GM18499 (cell line): Measurements from ENCODE around the gene TACC2.
A peak's percentile ranks its signal among the peaks of the same experiment; 100 is the strongest.

Source experiments
- ATAC-seq: cut with Tn5 transposase; IDR thresholded peaks from one replicate; pipeline ENCODE4 v1.9.1; 2021; ENCODE audit warnings: moderate number of reproducible peaks; ENCODE audit not compliant: insufficient read depth, unreplicated experiment

The TACC2 gene

DNA sequence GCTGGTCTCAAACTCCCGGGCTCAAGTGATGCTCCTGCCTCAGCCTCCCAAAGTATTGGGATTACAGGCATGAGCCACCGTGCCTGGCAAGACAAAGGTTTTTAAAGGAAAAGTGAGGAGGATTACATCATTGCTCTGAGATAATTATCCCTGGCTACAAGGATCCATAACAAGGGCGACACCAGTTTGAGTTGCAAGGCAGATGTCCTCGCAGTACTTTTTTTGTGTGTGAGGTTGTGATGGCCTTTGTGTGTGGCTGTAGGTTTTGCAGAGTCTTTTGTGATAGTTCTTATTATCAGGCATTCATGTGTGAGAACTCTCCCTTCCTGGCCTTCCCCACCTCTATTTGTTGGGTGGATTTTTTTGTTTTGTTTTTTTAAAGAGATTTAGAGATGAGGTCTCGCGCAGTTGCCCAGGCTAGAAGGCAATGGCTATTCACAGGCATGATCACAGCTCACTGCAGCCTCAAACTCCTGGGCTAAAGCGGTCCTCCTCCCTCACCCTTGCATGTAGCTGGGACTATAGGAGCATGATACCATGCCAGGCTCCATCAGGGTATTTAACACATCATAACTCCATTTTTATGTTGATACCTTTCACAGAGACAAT lies 292.2 kb downstream of the TACC2 start:
- ATAC-seq, result no peak

- ATAC-seq, result no peak
Observed at GRCh38 chr10:122281751-122282150, 292.8 kb downstream of the TACC2 start.

DNA sequence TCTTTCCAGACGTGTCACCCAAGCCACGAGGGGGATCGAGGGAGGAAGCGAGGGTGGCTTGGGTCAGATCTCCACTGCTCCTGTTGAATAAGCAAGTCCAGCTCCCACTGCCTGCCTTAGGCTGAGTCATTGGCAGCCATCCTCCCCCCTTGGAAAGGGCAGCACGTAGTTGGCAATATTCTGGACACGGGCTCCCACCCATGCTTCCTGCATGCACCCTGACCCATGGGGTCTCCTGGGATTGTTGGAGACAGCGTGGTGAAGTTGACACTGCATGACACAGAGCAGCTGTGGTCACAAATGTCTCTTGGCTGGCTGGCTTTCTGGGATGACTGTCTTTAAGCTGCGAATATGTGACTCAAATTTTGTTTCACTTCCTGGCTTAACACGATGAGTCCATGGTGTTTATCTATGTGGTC lies 293.3 kb downstream of the TACC2 start:
- no peak for ATAC-seq

DNA sequence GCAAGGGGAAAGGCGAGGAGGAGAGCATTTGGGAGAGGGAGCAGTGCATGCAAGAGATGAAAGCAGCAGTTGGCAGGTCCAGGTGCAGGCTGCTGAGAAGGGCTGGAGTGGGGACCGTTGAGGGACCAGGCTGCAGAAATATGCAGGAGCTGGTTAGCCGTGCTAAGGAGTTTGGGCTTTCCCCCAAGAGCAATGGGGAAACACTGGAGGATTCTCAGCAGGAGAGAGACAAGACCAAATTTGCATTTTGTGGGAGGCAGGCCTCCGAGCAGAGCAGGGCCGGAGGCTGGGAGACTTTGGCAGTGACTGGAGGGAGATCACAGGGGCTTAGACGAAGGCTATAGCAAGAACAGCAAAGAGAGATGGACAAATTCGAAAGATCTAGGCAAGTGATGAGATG lies 293.9 kb downstream of the TACC2 start:
- ATAC-seq, result no peak

DNA sequence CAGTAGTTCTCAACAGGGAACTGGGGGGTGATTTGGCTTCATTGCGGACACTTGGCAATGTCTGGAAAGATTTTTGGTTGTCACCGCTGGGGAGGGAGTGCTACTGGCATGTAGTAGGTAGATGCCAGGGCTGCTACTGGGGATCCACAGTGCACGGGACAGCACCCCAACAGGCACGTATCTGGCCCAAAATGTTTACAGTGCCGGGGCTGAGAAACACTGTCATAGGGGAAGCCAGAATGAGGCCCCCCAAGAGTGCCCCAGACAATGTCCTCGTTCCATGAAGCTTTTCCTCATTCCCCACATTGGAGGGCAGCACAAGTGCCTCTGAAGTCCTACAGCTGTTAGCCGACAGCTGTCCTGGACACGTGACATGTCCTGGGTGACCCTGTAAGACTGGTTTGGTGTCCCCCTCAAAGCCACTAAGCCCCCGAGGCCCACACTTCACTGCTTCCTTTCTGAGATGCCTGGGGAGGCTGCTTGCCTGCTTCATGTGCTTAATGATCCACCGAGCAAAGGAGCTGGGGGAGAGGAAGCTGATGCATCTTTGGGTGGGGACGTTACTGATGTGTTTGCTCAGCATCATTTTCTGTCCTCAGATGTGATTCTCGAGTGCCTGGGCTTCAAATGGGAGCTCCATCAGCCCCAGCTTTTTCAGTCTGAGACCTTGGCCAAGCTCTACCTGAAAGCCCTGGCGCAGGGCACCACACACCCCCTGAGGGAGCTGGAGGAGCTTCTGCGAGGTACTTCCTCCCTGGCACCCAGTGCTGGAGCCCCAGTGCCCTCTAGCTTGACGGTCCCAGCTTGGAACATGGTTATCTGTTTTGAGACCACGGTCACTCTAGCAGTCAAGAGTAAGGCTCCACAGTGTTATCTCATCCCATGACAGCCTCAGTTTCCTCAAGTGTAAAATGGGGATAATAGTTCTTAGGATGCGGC lies 296.8 kb downstream of the TACC2 start:
- ATAC-seq, result no peak

DNA sequence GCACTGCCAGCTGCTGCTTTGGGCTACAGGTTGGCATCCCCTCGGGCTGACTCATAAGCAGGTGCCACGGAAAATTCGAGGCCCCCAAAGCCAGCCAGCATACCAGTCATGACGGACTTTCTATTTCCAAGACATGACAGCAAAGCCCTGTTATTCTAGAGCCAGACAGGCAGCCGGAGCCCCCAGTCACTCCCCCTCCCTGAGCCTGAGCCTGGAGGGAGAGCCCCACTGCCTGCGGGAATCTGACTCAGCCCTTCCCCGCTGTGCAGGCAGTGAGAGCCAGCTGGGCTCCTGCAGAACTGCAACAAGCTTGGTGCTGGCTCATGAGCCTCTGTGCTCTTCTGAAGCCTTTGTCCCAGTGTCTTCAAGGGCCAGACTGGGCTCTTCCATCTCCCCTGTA lies 297.9 kb downstream of the TACC2 start:
- ATAC-seq, result no peak

DNA sequence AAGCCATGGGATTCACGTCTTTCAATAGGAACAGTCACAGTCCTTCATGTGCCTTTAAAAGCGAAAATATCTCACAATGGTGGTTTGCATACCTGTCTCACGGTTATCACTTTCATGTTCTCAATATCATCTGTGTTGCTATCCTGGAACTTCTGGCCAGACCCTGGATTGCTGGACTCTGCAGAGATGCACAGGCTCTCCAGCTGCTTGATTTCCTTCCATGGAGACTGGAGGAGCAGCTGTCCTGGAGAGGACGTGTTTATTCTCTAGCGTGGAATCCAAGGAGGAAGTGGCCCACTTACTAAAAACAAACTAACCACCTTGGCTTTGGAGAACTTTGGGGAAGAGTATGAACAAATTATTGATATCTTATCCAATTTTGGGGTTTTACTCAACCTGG lies 298.6 kb downstream of the TACC2 start:
- ATAC-seq, result no peak

- no peak for ATAC-seq
Observed at GRCh38 chr10:122288262-122288661, 299.3 kb downstream of the TACC2 start.

DNA sequence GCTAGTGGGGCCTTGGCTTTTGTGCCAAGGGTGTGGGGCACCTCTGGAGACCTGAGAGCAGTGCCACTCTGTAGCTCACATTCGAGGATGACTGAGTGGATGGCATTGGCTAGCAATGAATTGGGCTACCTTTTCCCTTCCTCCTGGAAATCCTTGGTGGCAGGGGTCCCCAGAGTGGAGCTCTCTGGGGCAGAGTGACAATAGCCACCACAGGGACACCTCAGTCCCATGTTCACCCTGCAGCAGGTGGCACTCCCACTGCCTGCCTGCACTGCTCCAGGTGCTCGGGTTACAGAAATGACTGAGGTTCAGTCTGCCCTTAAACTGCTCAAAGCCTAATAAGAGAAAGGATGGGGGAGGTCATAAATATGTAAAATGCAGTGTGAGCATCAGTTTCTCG lies 300.0 kb downstream of the TACC2 start:
- ATAC-seq, result no peak

- ATAC-seq, result no peak
Observed at GRCh38 chr10:122290334-122290733, 301.4 kb downstream of the TACC2 start.

DNA sequence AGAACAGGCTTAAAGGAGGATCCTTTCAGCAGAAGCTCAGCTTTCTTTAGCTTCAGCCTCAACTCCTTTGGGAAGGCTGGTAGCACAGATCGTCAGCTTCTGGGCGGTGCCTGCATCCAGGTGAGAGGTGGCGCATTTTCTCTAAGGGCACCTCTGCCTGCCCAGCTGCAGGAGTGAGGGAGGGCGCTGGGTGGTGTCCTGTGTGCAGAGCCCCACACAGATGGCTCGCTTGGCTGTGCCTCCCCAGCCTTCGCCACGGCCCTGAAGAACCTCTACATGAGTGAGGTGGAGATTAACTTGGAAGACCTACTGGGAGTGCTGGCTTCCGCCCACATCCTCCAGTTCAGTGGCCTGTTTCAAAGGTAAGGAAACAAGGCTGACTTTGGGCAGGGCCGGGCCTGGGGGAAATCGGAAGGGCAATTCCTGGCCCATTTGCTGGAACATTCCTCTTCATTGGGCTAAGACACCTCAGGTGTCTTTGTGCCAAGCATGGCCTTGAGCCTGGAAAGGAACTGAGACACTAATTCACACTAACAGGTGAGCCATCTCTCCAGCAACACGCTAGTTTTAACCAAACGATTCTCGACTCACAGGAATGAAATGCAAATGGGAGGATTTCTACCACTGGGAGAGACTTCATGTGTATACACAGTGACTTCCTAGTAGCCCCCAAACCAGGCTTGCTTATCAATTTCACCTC lies 302.0 kb downstream of the TACC2 start:
- no peak for ATAC-seq

DNA sequence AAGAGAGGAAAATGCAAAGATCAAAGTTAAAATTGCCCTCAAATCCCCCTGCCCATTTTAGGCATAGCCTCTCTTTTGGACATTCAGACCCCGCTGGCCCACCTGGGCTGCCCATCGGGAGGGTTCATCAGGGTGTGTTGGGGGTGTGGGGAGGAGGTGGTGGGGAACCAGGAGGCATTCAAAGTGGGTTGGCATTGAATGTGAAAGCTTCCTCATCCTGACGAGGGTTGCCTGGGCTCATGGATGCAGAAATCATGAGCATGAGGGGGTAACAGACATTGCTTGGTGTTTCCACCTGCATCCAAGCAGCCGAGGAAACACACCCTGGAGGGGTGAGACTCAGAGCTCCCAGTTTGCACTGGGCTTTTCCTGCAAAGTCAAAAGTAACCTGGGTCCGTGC lies 302.8 kb downstream of the TACC2 start:
- no peak for ATAC-seq

- ATAC-seq, result no peak
Observed at GRCh38 chr10:122292376-122292775, 303.4 kb downstream of the TACC2 start.

DNA sequence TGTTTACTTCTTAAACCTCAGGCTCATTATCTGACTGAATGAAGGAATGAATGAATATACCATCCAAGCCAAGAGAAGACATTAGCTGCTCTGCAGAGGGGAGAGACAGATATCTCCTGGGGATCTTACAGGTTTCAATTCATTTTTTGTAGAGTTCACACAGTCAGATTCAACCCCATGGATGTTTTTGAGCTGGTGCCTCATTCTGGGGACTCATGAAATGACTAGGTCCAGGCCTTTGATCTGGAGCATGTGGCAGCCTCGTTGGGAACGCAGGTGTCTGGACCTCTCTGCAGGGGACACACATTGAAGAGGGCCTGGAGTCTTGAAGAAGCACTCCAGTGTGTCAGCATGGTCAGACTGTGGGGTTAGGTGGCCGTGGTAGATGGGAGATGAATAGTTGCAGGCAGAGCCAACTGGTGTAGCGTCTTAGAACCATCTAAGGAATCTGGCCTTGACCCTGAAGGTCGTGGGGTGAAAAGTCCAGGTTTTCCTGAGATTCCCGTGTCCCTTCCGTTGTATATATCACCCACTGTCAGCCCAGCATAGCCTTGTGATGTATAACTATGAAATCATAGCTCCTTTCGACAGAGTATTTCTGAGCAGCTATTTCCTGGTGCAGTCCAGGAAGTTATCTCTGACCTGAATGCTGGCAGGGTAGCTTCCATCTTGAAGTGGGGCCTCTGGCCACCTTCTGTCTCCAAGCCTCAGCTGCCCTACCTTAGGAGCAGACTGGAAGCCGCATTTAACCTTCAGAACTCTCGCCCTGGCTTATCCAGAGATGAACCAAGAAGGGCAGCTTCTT lies 304.4 kb downstream of the TACC2 start:
- ATAC-seq, result no peak

DNA sequence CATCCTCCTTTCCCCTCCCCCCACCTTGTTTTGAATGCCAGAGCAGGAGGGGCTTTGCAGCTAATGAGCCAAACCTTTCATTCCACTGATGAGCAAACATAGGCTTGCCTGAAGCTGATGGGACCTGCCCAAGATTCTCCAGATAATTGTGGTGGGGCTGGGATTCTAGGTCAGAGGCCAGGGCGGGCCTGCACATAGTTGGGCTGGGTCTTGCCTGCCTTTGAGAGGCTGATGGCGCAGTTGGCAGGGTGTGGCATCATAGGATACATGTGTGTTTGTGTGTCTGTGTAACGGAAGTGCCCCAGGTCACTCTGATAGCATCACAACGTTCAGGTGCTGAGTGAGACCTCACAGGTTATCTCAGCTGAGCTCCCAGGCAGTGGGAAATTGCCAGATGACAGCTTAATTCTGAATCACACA lies 305.0 kb downstream of the TACC2 start:
- ATAC-seq, result no peak

DNA sequence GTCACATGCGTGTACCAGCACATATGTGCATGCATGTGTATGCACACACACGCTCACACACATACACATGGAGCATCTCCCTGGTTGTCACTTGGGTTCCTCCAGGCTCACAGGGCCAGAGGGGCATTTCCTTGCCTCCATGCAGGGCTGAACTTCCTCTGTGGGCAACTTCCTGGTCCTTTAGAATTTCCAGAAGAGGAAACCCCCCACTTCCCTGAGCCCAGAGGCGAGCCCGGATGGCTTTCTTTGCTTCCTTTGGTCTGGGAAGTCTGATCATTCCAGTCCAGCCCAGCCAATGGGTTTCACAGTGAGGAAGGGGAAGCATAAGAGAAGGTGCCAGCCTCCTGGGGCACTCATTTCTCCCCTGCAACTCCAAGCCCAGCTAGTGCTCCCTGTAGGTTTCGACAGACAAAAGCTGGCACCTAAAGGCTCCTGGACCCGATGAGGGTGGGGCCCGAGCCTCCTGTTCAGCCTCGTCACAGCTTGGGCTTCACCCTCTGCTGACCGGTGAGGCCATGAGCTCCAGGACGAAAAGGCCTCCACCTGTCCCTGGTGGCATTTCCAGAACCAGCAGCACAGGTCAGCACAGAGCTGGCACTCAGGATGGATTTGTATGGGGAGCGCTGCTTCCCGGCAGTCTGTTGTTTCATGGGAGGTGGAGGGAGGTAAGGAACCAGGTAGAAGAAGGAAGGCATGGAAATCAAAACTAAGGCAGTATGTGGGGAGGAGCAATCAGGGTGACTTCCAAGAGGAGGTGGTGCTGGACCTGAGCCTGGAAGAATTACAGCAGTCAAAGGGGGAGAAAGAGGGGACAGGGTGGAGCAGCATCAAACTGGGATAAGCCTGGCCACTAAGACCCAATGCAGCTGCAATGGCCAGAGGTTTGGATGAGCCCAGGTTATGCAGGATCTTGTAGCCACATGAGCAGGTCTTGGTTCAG lies 305.8 kb downstream of the TACC2 start:
- no peak for ATAC-seq

GRCh38 chr10:122295451-122295809 lies 306.5 kb downstream of the TACC2 start:
- no peak for ATAC-seq

- ATAC-seq, result peak; percentile 43
Observed at GRCh38 chr10:122296363-122297120, 307.6 kb downstream of the TACC2 start.

DNA sequence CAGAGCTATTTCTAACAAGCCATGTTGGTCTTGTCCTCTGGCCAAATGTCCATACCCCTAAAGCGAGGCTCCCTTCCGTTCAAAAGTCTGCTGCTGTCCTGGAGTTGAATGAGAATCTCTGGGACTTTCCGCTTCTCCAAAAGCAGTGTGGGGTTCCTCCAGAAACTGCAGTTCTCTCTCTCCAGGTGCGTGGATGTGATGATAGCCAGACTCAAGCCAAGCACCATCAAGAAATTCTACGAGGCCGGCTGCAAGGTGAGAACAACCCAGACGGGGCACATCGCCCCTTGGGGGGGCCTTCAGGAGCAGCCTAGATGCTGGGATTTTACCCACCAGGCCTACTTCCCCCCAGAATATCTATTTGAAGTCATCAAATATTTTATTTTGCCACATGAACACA lies 308.6 kb downstream of the TACC2 start:
- no peak for ATAC-seq
